Measurements from ENCODE around the gene TMEM47. TPM values are rescaled to one million over a fixed set of nuclear protein-coding genes. Genes with fewer than 3 reads are reported as not detected.

TMEM47 gene
- total and polyA plus RNA-seq, 2 experiments from 2014 or later = 146 to 188 TPM

GRCh38 chrX:34653811-34654210 is 3.3 kb downstream of the TMEM47 start:
- Histone ChIP-seq H4K20me1 (ENCODE audit: insufficient read depth) (no peaks in the 10 kb centered on the region), H2AFZ (peak overlapping the region; percentile 65), H3K4me1 (ENCODE audit: insufficient read depth) (peaks cover 39% of the 10 kb centered on the region), H3K36me3 (ENCODE audit: low read depth) (no peaks in the 10 kb centered on the region), H3K27ac (peak overlapping the region; percentile 67), H3K9ac (peak overlapping the region; percentile 85), H3K9me3 (ENCODE audit: low read depth) (no peaks in the 10 kb centered on the region), H3K4me2 (ENCODE audit: unreplicated experiment) (peak overlapping the region; percentile 92), H3K4me3 (peak overlapping the region; percentile 95), H3K27me3 (replicated peaks; ENCODE audit: insufficient read depth) (no peaks in the 10 kb centered on the region), H3K79me2 (ENCODE audit: insufficient read depth) (peaks cover 81% of the 10 kb centered on the region), H3F3A (ENCODE audit: insufficient read depth) (peaks cover 23% of the 10 kb centered on the region), H3K9me2 (ENCODE audit: insufficient read depth) (no peaks in the 10 kb centered on the region)
- TF ChIP-seq EZH2phosphoT487 (IDR thresholded peaks at IDR 0.05; ENCODE audit: insufficient read depth, low read depth) = no peak
- TF ChIP-seq EZH2 (IDR thresholded peaks at IDR 0.05; ENCODE audit: insufficient read depth, poor library complexity, severe bottlenecking) = no peak
- in situ Hi-C loops (cut with MboI) = loop anchor here (25.0 kb wide), 1 partner anchor 233 kb away; no protein-coding TSS in a partner anchor
- peak; percentile 52 for DNase-seq
- WGBS, 2 experiments (ENCODE audit: low coverage in 1 of 2, low lambda C conversion rate in 2 of 2, missing lambda C conversion rate in 2 of 2) = 2 to 7% methylated on average over 6 of the region's 6 CpGs

- H3K79me2 ChIP-seq (ENCODE audit: insufficient read depth) = peaks cover 100% of the 10 kb centered on the region
- TF ChIP-seq EZH2 (IDR thresholded peaks at IDR 0.05; ENCODE audit: insufficient read depth, poor library complexity, severe bottlenecking) = no peak
- TF ChIP-seq EZH2phosphoT487 (IDR thresholded peaks at IDR 0.05; ENCODE audit: insufficient read depth, low read depth) = no peak
- DNase-seq = no peak
- H3K4me1 ChIP-seq (ENCODE audit: insufficient read depth) = 0 out of 2 replicates have a peak, but pooled peaks cover 7% of the 10 kb centered on the region
- no peaks in the 10 kb centered on the region for H3K9me2 ChIP-seq (ENCODE audit: insufficient read depth)
- H3K4me3 ChIP-seq = no peak overlapping the region
- H3K9me3 ChIP-seq (ENCODE audit: low read depth) = no peaks in the 10 kb centered on the region
- H3K36me3 ChIP-seq (ENCODE audit: low read depth) = peaks cover 2% of the 10 kb centered on the region; the same call in 1 of the 2 replicates
- H3K27me3 ChIP-seq (replicated peaks; ENCODE audit: insufficient read depth) = no peaks in the 10 kb centered on the region
- H2AFZ ChIP-seq = no peak overlapping the region
- H3K27ac ChIP-seq = no peak overlapping the region
- no peaks in the 10 kb centered on the region for H4K20me1 ChIP-seq (ENCODE audit: insufficient read depth)
- WGBS, 2 experiments (ENCODE audit: low coverage in 1 of 2, low lambda C conversion rate in 2 of 2, missing lambda C conversion rate in 2 of 2) = 88 to 96% methylated on average over 2 of the region's 2 CpGs
- no peak overlapping the region for H3K9ac ChIP-seq
- no peak overlapping the region for H3K4me2 ChIP-seq (ENCODE audit: unreplicated experiment)
- H3F3A ChIP-seq (ENCODE audit: insufficient read depth) = no peaks in the 10 kb centered on the region
- in situ Hi-C loops (cut with MboI) = no loop called here
These were observed 14.2 kb downstream of the TMEM47 start for GRCh38 chrX:34642849-34643248.

- DNase-seq = peak; percentile 44
- WGBS, 2 experiments (ENCODE audit: low coverage in 1 of 2, low lambda C conversion rate in 2 of 2, missing lambda C conversion rate in 2 of 2) = 0 to 6% methylated on average over 1 of the region's 1 CpG
- Histone ChIP-seq H3K27me3 (replicated peaks; ENCODE audit: insufficient read depth) (no peaks in the 10 kb centered on the region), H3K9ac (no peak overlapping the region), H2AFZ (no peak overlapping the region), H3K36me3 (ENCODE audit: low read depth) (peaks cover 6% of the 10 kb centered on the region; the same call in 1 of the 2 replicates), H3K27ac (no peak overlapping the region), H3K4me2 (ENCODE audit: unreplicated experiment) (no peak overlapping the region), H3K4me3 (no peak overlapping the region), H3K9me2 (ENCODE audit: insufficient read depth) (no peaks in the 10 kb centered on the region), H4K20me1 (ENCODE audit: insufficient read depth) (no peaks in the 10 kb centered on the region), H3K9me3 (ENCODE audit: low read depth) (no peaks in the 10 kb centered on the region), H3K4me1 (ENCODE audit: insufficient read depth) (0 out of 2 replicates have a peak, but pooled peaks cover 7% of the 10 kb centered on the region), H3K79me2 (ENCODE audit: insufficient read depth) (peaks cover 96% of the 10 kb centered on the region), H3F3A (ENCODE audit: insufficient read depth) (no peaks in the 10 kb centered on the region)
- no peak for TF ChIP-seq EZH2phosphoT487 (IDR thresholded peaks at IDR 0.05; ENCODE audit: insufficient read depth, low read depth)
- no peak for TF ChIP-seq EZH2 (IDR thresholded peaks at IDR 0.05; ENCODE audit: insufficient read depth, poor library complexity, severe bottlenecking)
- in situ Hi-C loops (cut with MboI) = no loop called here
These were observed 19.0 kb downstream of the TMEM47 start for GRCh38 chrX:34638116-34638515.

GRCh38 chrX:34634349-34634748 is 22.7 kb downstream of the TMEM47 start:
- Histone ChIP-seq H3K79me2 (ENCODE audit: insufficient read depth) (peaks cover 78% of the 10 kb centered on the region), H2AFZ (no peak overlapping the region), H3F3A (ENCODE audit: insufficient read depth) (0 out of 2 replicates have a peak, but pooled peaks cover under 1% of the 10 kb centered on the region), H3K4me3 (no peak overlapping the region), H3K9ac (no peak overlapping the region), H3K9me3 (ENCODE audit: low read depth) (no peaks in the 10 kb centered on the region), H3K27ac (no peak overlapping the region), H3K4me1 (ENCODE audit: insufficient read depth) (peaks cover 12% of the 10 kb centered on the region), H3K4me2 (ENCODE audit: unreplicated experiment) (no peak overlapping the region), H3K9me2 (ENCODE audit: insufficient read depth) (no peaks in the 10 kb centered on the region), H3K36me3 (ENCODE audit: low read depth) (peaks cover 11% of the 10 kb centered on the region), H4K20me1 (ENCODE audit: insufficient read depth) (no peaks in the 10 kb centered on the region; the same call in 1 of the 2 replicates), H3K27me3 (replicated peaks; ENCODE audit: insufficient read depth) (no peaks in the 10 kb centered on the region)
- DNase-seq = no peak
- in situ Hi-C loops (cut with MboI) = no loop called here
- WGBS, 2 experiments (ENCODE audit: low coverage in 1 of 2, low lambda C conversion rate in 2 of 2, missing lambda C conversion rate in 2 of 2) = 89 to 95% methylated on average over 2 of the region's 2 CpGs
- TF ChIP-seq EZH2 (IDR thresholded peaks at IDR 0.05; ENCODE audit: insufficient read depth, poor library complexity, severe bottlenecking) = no peak
- TF ChIP-seq EZH2phosphoT487 (IDR thresholded peaks at IDR 0.05; ENCODE audit: insufficient read depth, low read depth) = no peak

Data from GM23248 (cell line).